SK-N-SH (cell line): ENCODE measurements around the gene AKAP12. TPM values are rescaled to one million over a fixed set of nuclear protein-coding genes. Genes with fewer than 3 reads are reported as not detected.

Experiments used
- CTCF ChIA-PET: fragments of 300-600, 350-600 bp; formaldehyde crosslinking; extraction: SDS; loops from one replicate; lab custom pipeline; 2021; lab: Yijun Ruan, JAX
- POLR2A ChIA-PET: fragments of 350-600 bp; sonication (Branson Sonifier 250); formaldehyde crosslinking; extraction: SDS; loops from one replicate; lab custom pipeline; 2020; ENCODE audit warnings: antibody characterized with exemption, inconsistent platforms; lab: Yijun Ruan, JAX
- DNase-seq: peaks from one replicate; pipeline ENCODE4 v3.0.0; 2012
- H2AFZ ChIP-seq: fragments of 200-600 bp; sonication (generic); 2 replicates; pipeline ENCODE4 v1.8.1; 2016; ENCODE audit warnings: antibody characterized with exemption, mild to moderate bottlenecking, low read depth
- H3F3A ChIP-seq: fragments of 200-600 bp; sonication (generic); replicated peaks from 2 replicates; pipeline ENCODE3; 2016; ENCODE audit warnings: antibody characterized with exemption, mild to moderate bottlenecking; ENCODE audit not compliant: insufficient read depth
- H3K27ac ChIP-seq, 2 experiments: fragments of 200-500 bp in 1 of 2; fragments of 200-600 bp in 1 of 2; sonication (Bioruptor generic) in 1 of 2; sonication (generic), shearing (Covaris generic) in 1 of 2; 2 replicates each; pipeline versions ENCODE4 v1.5.1 to v1.6.1; 2014 to 2016; ENCODE audit warnings: low read depth in 2 of 2, inconsistent platforms in 1 of 2, low read length in 1 of 2, mild to moderate bottlenecking in 1 of 2, mixed read lengths in 1 of 2
- H3K27me3 ChIP-seq: fragments of 200-600 bp; sonication (generic), shearing (Covaris generic); 2 replicates; pipeline ENCODE4 v1.6.1; 2016; ENCODE audit warnings: mixed run types; ENCODE audit not compliant: insufficient read depth
- H3K36me3 ChIP-seq, 2 experiments: fragments of 200-500 bp in 1 of 2; fragments of 200-600 bp in 1 of 2; sonication (Bioruptor generic) in 1 of 2; sonication (generic) in 1 of 2; replicated peaks in 1 of 2; 2 replicates each; pipeline versions ENCODE3 to v1.5.1; 2014 to 2016; ENCODE audit warnings: low read length in 1 of 2, mild to moderate bottlenecking in 1 of 2; ENCODE audit not compliant: insufficient read depth in 2 of 2, control insufficient read depth in 1 of 2
- H3K4me1 ChIP-seq, 2 experiments: fragments of 200-500 bp in 1 of 2; fragments of 200-600 bp in 1 of 2; sonication (Bioruptor generic) in 1 of 2; sonication (generic), shearing (Covaris generic) in 1 of 2; 2 replicates each; pipeline versions ENCODE4 v1.5.1 to v1.6.1; 2014 to 2016; ENCODE audit warnings: low read depth in 1 of 2, low read length in 1 of 2, mixed run types in 1 of 2; ENCODE audit not compliant: insufficient read depth in 2 of 2, control insufficient read depth in 1 of 2
- H3K4me2 ChIP-seq: fragments of 200-600 bp; sonication (generic), shearing (Covaris generic); 2 replicates; pipeline ENCODE4 v1.6.1; 2017; ENCODE audit warnings: mixed run types
- H3K4me3 ChIP-seq, 2 experiments: fragments of 200-500 bp in 1 of 2; fragments of 200-600 bp in 1 of 2; sonication (Bioruptor generic) in 1 of 2; sonication (generic), shearing (Covaris generic) in 1 of 2; 2 replicates each; pipeline versions ENCODE4 v1.5.1 to v1.8.1; 2014 to 2016; ENCODE audit warnings: low read depth in 2 of 2, inconsistent platforms in 1 of 2, low read length in 1 of 2, mild to moderate bottlenecking in 1 of 2, mixed read lengths in 1 of 2, moderate library complexity in 1 of 2
- H3K79me2 ChIP-seq: fragments of 200-600 bp; sonication (generic); 2 replicates; pipeline ENCODE4 v1.8.1; 2017; ENCODE audit warnings: mild to moderate bottlenecking; ENCODE audit not compliant: insufficient read depth
- H3K9ac ChIP-seq: fragments of 200-600 bp; sonication (generic); 2 replicates; pipeline ENCODE4 v1.6.1; 2017; ENCODE audit warnings: mixed run types
- H3K9me2 ChIP-seq: fragments of 200-600 bp; sonication (generic); 2 replicates; pipeline ENCODE4 v1.6.1; 2017; ENCODE audit warnings: mixed run types
- H3K9me3 ChIP-seq: fragments of 200-600 bp; sonication (generic); 2 replicates; pipeline ENCODE4 v1.6.1; 2017; ENCODE audit warnings: mixed run types, mild to moderate bottlenecking, moderate library complexity
- H4K20me1 ChIP-seq: fragments of 200-600 bp; sonication (generic); 2 replicates; pipeline ENCODE4 v1.6.1; 2017; ENCODE audit warnings: mild to moderate bottlenecking, mixed run types; ENCODE audit not compliant: insufficient read depth
- CHD2 ChIP-seq: fragments of 150-350 bp; IDR thresholded peaks from 2 replicates; pipeline ENCODE4 v1.6.1; 2018; ENCODE audit warnings: low read length; ENCODE audit not compliant: partially characterized antibody
- EZH2phosphoT487 ChIP-seq: fragments of 200-600 bp; sonication (generic); IDR thresholded peaks from 2 replicates; pipeline ENCODE4 v1.6.1; 2017; ENCODE audit warnings: low read depth, mixed run types, mild to moderate bottlenecking, antibody characterized with exemption, moderate library complexity, borderline replicate concordance
- POLR2AphosphoS5 ChIP-seq: IDR thresholded peaks from 2 replicates; pipeline ENCODE4 v1.6.1; 2012; ENCODE audit warnings: low read depth, low read length
- RAD21 ChIP-seq: IDR thresholded peaks from 2 replicates; pipeline ENCODE4 v1.6.1; 2012; ENCODE audit warnings: mild to moderate bottlenecking, low read length
- RXRA ChIP-seq: IDR thresholded peaks from 2 replicates; pipeline ENCODE4 v1.4.0; 2012; ENCODE audit warnings: low read depth, mild to moderate bottlenecking, borderline replicate concordance
- TCF12 ChIP-seq: IDR thresholded peaks from 2 replicates; pipeline ENCODE4 v1.4.0; 2012
- TEAD4 ChIP-seq: IDR thresholded peaks from 2 replicates; pipeline ENCODE4 v1.4.0; 2012; ENCODE audit warnings: mild to moderate bottlenecking, borderline replicate concordance; ENCODE audit not compliant: insufficient read depth
- YY1 ChIP-seq: IDR thresholded peaks from 2 replicates; pipeline ENCODE4 v1.4.0; 2012; ENCODE audit warnings: low read depth, mild to moderate bottlenecking
- WGBS: methylation state at CpG from one replicate; pipeline ENCODE4 v1.1.6; 2017; ENCODE audit warnings: low lambda C conversion rate; 5-methylcytosine and 5-hydroxymethylcytosine counted together
- polyA plus RNA-seq, 3 experiments: library from polyadenylated mRNA; depleted of rRNA; stranded (reverse); fragments of >200 nt; gene quantifications; 2 replicates each; pipeline ENCODE4 v1.2.3, GENCODE V29; 2012
- TF ChIP-seq, protein P1 (sequence below): IDR thresholded peaks from 2 replicates; pipeline ENCODE4 v1.6.1; 2012; ENCODE audit warnings: mild to moderate bottlenecking, low read depth, low read length, moderate library complexity
- TF ChIP-seq, protein P2 (sequence below): IDR thresholded peaks from 2 replicates; pipeline ENCODE4; 2012
- TF ChIP-seq, protein P3 (sequence below): IDR thresholded peaks from 2 replicates; pipeline ENCODE4 v1.4.0; 2012; ENCODE audit warnings: low read depth
- TF ChIP-seq, protein P4 (sequence below): fragments of 150-350 bp; IDR thresholded peaks from 2 replicates; pipeline ENCODE4 v1.6.1; 2017; ENCODE audit warnings: antibody characterized with exemption, low read length, low read depth, borderline replicate concordance

AKAP12 gene
- polyA plus RNA-seq, 1 of the 3 experiments (the other 2 are of a cell fraction): 46.5 TPM

DNA sequence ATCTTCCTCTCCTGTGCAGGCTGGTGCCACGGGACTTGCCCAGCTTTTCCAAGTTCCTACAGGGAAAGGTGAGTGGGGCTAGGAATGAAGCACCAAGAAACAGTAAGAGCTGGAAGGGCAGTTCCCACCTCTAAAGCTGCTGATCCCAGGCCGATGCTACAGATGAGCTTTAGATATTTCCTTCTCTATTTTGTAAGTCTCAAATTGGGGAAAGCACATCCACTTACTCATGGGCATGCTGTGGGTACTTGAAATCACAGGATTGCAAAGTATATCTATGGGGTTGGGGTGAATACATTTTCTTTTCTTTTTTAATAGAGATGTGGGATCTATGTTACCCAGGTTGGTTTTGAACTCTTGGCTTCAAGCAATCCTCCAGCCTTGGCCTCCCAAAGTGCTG lies 148.5 kb downstream of the AKAP12 start (continued):
- TF ChIP-seq, protein P1, sequence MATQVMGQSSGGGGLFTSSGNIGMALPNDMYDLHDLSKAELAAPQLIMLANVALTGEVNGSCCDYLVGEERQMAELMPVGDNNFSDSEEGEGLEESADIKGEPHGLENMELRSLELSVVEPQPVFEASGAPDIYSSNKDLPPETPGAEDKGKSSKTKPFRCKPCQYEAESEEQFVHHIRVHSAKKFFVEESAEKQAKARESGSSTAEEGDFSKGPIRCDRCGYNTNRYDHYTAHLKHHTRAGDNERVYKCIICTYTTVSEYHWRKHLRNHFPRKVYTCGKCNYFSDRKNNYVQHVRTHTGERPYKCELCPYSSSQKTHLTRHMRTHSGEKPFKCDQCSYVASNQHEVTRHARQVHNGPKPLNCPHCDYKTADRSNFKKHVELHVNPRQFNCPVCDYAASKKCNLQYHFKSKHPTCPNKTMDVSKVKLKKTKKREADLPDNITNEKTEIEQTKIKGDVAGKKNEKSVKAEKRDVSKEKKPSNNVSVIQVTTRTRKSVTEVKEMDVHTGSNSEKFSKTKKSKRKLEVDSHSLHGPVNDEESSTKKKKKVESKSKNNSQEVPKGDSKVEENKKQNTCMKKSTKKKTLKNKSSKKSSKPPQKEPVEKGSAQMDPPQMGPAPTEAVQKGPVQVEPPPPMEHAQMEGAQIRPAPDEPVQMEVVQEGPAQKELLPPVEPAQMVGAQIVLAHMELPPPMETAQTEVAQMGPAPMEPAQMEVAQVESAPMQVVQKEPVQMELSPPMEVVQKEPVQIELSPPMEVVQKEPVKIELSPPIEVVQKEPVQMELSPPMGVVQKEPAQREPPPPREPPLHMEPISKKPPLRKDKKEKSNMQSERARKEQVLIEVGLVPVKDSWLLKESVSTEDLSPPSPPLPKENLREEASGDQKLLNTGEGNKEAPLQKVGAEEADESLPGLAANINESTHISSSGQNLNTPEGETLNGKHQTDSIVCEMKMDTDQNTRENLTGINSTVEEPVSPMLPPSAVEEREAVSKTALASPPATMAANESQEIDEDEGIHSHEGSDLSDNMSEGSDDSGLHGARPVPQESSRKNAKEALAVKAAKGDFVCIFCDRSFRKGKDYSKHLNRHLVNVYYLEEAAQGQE: no peak
- TF ChIP-seq RXRA: no peak
- TF ChIP-seq CHD2: no peak
- TF ChIP-seq, all 33 proteins: peak for 0

DNA sequence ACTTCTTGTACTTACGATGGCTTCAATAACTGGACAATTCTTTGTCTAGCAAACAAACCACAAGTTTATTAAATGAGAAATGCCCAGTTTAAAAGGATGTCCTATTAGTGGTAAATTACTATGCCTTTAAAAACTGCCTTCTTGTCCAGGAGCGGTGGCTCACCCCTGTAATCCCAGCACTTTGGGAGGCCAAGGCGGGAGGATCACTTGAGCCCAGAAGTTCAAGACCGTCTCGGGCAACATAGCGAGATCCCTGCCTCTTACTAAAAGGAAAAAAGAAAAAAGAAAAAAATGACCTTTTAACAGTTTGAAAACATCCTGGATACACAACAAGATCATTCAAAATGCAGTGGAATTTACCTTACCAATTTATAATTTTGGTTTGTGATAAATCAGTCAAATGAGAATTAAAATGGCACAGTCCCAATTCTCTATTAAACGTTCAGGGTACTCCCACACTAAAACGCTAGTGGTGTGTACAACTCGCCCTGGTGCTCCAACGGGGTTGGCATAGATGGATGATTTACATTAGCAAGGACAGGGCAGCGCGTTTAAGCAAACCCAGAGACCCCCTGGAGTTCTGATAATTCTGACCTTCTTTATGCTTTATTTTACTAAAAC lies 149.3 kb downstream of the AKAP12 start:
- H3K9me2 ChIP-seq: no peaks in the 10 kb centered on the region
- H3K4me1 ChIP-seq: peaks cover 22 to 31% of the 10 kb centered on the region in 2 experiments
- WGBS: 39% methylated on average over 12 of the region's 12 CpGs
- H3F3A ChIP-seq: peaks cover 24% of the 10 kb centered on the region
- peak overlapping the region; percentile 99 for H3K9ac ChIP-seq
- CTCF ChIA-PET: interaction anchor here (1.3 to 2.6 kb wide), 5 partner anchors 13 to 523 kb away, joined by 4 to 9 read pairs (median 7); partner anchors contain the start of gene MTHFD1L
- peak overlapping the region; percentile 98 to 99 for H3K27ac ChIP-seq
- no peaks in the 10 kb centered on the region for H3K27me3 ChIP-seq
- H3K4me2 ChIP-seq: peak overlapping the region; percentile 94
- peaks cover 4 to 5% of the 10 kb centered on the region in 2 experiments for H3K36me3 ChIP-seq
- TF ChIP-seq, protein P2, sequence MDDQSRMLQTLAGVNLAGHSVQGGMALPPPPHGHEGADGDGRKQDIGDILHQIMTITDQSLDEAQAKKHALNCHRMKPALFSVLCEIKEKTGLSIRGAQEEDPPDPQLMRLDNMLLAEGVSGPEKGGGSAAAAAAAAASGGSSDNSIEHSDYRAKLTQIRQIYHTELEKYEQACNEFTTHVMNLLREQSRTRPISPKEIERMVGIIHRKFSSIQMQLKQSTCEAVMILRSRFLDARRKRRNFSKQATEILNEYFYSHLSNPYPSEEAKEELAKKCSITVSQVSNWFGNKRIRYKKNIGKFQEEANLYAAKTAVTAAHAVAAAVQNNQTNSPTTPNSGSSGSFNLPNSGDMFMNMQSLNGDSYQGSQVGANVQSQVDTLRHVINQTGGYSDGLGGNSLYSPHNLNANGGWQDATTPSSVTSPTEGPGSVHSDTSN: 0 out of 2 replicates have a peak, but pooled peaks have one; percentile 8
- TF ChIP-seq POLR2AphosphoS5: peak; percentile 23; the same call in 1 of the 2 replicates
- TF ChIP-seq TEAD4: no peak
- peak overlapping the region; percentile 65 for H2AFZ ChIP-seq
- peaks cover 25% of the 10 kb centered on the region for H4K20me1 ChIP-seq
- POLR2A ChIA-PET: interaction anchor here (1.2 to 1.3 kb wide), 2 partner anchors 10 to 14 kb away, joined by 3 to 6 read pairs; no protein-coding TSS in a partner anchor
- H3K4me3 ChIP-seq: peak overlapping the region; percentile 86 to 92
- H3K9me3 ChIP-seq: no peaks in the 10 kb centered on the region; the same call in 1 of the 2 replicates
- peaks cover 80% of the 10 kb centered on the region for H3K79me2 ChIP-seq
- no peak for DNase-seq

DNA sequence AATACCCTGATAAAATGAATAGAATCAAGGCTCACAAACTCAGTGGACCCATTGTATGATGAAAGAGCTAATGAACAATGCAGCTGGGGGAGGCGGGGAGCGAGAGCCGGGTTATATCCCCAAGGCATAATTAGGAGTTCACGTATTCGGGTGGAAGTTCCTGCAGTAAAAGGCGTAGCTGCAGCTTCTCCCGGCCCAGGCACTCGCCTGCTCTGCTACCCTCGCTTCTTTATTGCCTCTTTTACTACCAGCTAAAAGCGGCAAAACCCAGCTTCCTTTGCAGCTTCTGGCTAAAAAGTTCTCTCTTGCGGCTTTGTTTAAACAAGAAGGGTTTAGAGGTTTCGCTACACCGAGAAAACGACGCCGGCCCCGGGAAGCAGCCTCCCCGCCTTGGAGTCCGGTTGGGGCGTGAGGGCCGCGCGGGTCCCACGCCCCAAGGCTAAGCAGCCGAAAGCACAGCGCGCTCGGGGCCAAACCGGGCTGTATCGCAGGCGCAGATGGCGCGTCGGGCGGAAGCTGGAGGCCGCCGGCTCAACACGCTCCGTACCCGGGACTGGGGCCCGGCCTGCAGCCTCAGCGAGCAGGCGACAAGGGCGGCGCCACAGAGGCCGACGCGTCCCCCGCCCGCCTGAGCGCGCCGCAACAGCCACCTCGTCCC lies 150.0 kb downstream of the AKAP12 start:
- H3K9ac ChIP-seq: peak overlapping the region; percentile 99
- peaks cover 25% of the 10 kb centered on the region for H3F3A ChIP-seq
- H3K4me1 ChIP-seq: peaks cover 22 to 31% of the 10 kb centered on the region in 2 experiments
- H2AFZ ChIP-seq: peak overlapping the region; percentile 74
- peaks cover 4 to 7% of the 10 kb centered on the region in 2 experiments for H3K36me3 ChIP-seq
- WGBS: 3% methylated on average over 8 of the region's 54 CpGs
- peaks cover 80% of the 10 kb centered on the region for H3K79me2 ChIP-seq
- peak overlapping the region; percentile 94 for H3K4me2 ChIP-seq
- DNase-seq: peak; percentile 65
- no peaks in the 10 kb centered on the region; the same call in 1 of the 2 replicates for H3K9me3 ChIP-seq
- H3K27me3 ChIP-seq: no peaks in the 10 kb centered on the region
- H3K9me2 ChIP-seq: no peaks in the 10 kb centered on the region
- POLR2A ChIA-PET: interaction anchor here (1.0 to 1.7 kb wide), 4 partner anchors 11 to 62 kb away, joined by 3 to 10 read pairs (median 4); partner anchors contain the start of gene RMND1
- H4K20me1 ChIP-seq: peaks cover 31% of the 10 kb centered on the region
- peak overlapping the region; percentile 86 to 92 for H3K4me3 ChIP-seq
- CTCF ChIA-PET: interaction anchor here (1.3 to 2.6 kb wide), 5 partner anchors 14 to 524 kb away, joined by 4 to 9 read pairs (median 7); partner anchors contain the start of gene MTHFD1L
- H3K27ac ChIP-seq: peak overlapping the region; percentile 98 to 99
- TF ChIP-seq TCF12 (no peak), EZH2phosphoT487 (no peak), YY1 (no peak), RAD21 (no peak)
- TF ChIP-seq, protein P3, sequence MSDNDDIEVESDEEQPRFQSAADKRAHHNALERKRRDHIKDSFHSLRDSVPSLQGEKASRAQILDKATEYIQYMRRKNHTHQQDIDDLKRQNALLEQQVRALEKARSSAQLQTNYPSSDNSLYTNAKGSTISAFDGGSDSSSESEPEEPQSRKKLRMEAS: 0 out of 2 replicates have a peak, but pooled peaks have one; percentile 16
- TF ChIP-seq, protein P4, sequence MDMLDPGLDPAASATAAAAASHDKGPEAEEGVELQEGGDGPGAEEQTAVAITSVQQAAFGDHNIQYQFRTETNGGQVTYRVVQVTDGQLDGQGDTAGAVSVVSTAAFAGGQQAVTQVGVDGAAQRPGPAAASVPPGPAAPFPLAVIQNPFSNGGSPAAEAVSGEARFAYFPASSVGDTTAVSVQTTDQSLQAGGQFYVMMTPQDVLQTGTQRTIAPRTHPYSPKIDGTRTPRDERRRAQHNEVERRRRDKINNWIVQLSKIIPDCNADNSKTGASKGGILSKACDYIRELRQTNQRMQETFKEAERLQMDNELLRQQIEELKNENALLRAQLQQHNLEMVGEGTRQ: no peak
